H1 (cell line): ENCODE results near the gene DPF3. TPM values are rescaled to one million over a fixed set of nuclear protein-coding genes. Genes with fewer than 3 reads are reported as not detected.

Experiments
- CTCF ChIA-PET: fragments of 300-600 bp; sonication (Branson Sonifier 250); formaldehyde crosslinking; loops from one replicate; lab custom pipeline; 2021; ENCODE audit not compliant: partially characterized antibody; lab: Charles Lee
- POLR2A ChIA-PET: fragments of 300-600 bp; sonication (Branson Sonifier 250); formaldehyde crosslinking; loops from one replicate; lab custom pipeline; 2021; ENCODE audit warnings: inconsistent platforms; ENCODE audit not compliant: partially characterized antibody; lab: Charles Lee
- DNase-seq, 2 experiments: peaks; one replicate each; pipeline versions ENCODE4 v3.0.0 to v3.0.0-alpha.2; 2010 to 2022; ENCODE audit warnings: low spot score in 2 of 2, low read depth in 1 of 2, mixed read lengths in 1 of 2
- FAIRE-seq: peaks from 2 replicates; lab custom pipeline; 2011; peaks lifted over from hg19 to GRCh38; lab: Jason Lieb, UNC
- H2AFZ ChIP-seq: 2 replicates; pipeline ENCODE4 v1.8.1; 2012; ENCODE audit warnings: low read length, inconsistent platforms
- H2AK5ac ChIP-seq: 2 replicates; pipeline ENCODE4 v1.6.1; 2013; ENCODE audit warnings: low read depth, low read length
- H2BK120ac ChIP-seq: replicated peaks from 2 replicates; pipeline ENCODE3; 2013; ENCODE audit warnings: low read depth, low read length, inconsistent platforms
- H2BK12ac ChIP-seq: 2 replicates; pipeline ENCODE4 v1.6.1; 2013; ENCODE audit warnings: low read depth, low read length
- H2BK15ac ChIP-seq: 2 replicates; pipeline ENCODE4 v1.6.1; 2013; ENCODE audit warnings: low read length
- H2BK20ac ChIP-seq: 2 replicates; pipeline ENCODE4 v1.6.1; 2013; ENCODE audit warnings: low read length
- H2BK5ac ChIP-seq: 2 replicates; pipeline ENCODE4 v1.6.1; 2013; ENCODE audit warnings: low read depth, low read length
- H3K14ac ChIP-seq: 2 replicates; pipeline ENCODE4 v1.6.1; 2013; ENCODE audit warnings: inconsistent platforms; ENCODE audit not compliant: insufficient read length
- H3K18ac ChIP-seq: 2 replicates; pipeline ENCODE4 v1.6.1; 2013; ENCODE audit warnings: low read length; ENCODE audit errors: extremely low read depth
- H3K23ac ChIP-seq: 2 replicates; pipeline ENCODE4 v1.6.1; 2013; ENCODE audit warnings: inconsistent platforms; ENCODE audit not compliant: insufficient read length
- H3K23me2 ChIP-seq: 2 replicates; pipeline ENCODE4 v1.6.1; 2013; ENCODE audit warnings: low read depth, low read length
- H3K27ac ChIP-seq: 2 replicates; pipeline ENCODE4 v1.6.1; 2011; ENCODE audit warnings: low read depth, low read length, inconsistent platforms
- H3K27me3 ChIP-seq, 4 experiments: replicated peaks in 1 of 4; 1 replicate in 1 of 4; 2 replicates in 3 of 4; pipeline versions ENCODE4 v1.6.1 to v1.8.1; 2011 to 2013; ENCODE audit warnings: low read length in 3 of 4, mild to moderate bottlenecking in 3 of 4, inconsistent platforms in 2 of 4, mixed read lengths in 2 of 4, moderate library complexity in 1 of 4; ENCODE audit not compliant: control insufficient read depth in 3 of 4, insufficient read depth in 3 of 4; ENCODE audit errors: extremely low read depth in 1 of 4
- H3K36me3 ChIP-seq, 4 experiments: 2 replicates each; pipeline versions ENCODE4 v1.6.1 to v1.8.1; 2011 to 2013; ENCODE audit warnings: mild to moderate bottlenecking in 4 of 4, low read length in 3 of 4, moderate library complexity in 2 of 4, control low read depth in 1 of 4, inconsistent platforms in 1 of 4; ENCODE audit not compliant: insufficient read depth in 4 of 4, control insufficient read depth in 2 of 4
- H3K4ac ChIP-seq: replicated peaks from 2 replicates; pipeline ENCODE3; 2013; ENCODE audit warnings: low read length, low read depth, mixed read lengths, inconsistent platforms; ENCODE audit not compliant: insufficient read length
- H3K4me1 ChIP-seq, 4 experiments: replicated peaks in 1 of 4; 1 replicate in 1 of 4; 2 replicates in 3 of 4; pipeline versions ENCODE4 v1.6.1 to v1.8.1; 2011 to 2013; ENCODE audit warnings: low read length in 3 of 4, inconsistent platforms in 2 of 4, mixed read lengths in 1 of 4; ENCODE audit not compliant: insufficient read depth in 4 of 4, control insufficient read depth in 3 of 4
- H3K4me2 ChIP-seq, 2 experiments: 2 replicates each; pipeline versions ENCODE4 v1.6.1 to v1.8.1; 2011 to 2013; ENCODE audit warnings: low read depth in 2 of 2, low read length in 2 of 2, control low read depth in 1 of 2, inconsistent platforms in 1 of 2, mild to moderate bottlenecking in 1 of 2; ENCODE audit not compliant: insufficient read depth in 1 of 2
- H3K4me3 ChIP-seq, 4 experiments: fragments of 200-600, 300-600 bp in 1 of 4; sonication (generic), shearing (Covaris generic), sonication (Bioruptor Twin) in 1 of 4; 2 replicates each; pipeline versions ENCODE4 v1.5.1 to v1.8.1; 2011 to 2016; ENCODE audit warnings: low read length in 4 of 4, low read depth in 3 of 4, control low read depth in 2 of 4, inconsistent platforms in 2 of 4, mild to moderate bottlenecking in 2 of 4, mixed read lengths in 1 of 4, moderate library complexity in 1 of 4; ENCODE audit not compliant: insufficient read depth in 2 of 4; ENCODE audit errors: extremely low read depth in 1 of 4
- H3K56ac ChIP-seq: replicated peaks from 2 replicates; pipeline ENCODE3; 2013; ENCODE audit warnings: low read depth, mild to moderate bottlenecking, mixed read lengths, low read length, inconsistent platforms; ENCODE audit not compliant: insufficient read length
- H3K79me1 ChIP-seq: 2 replicates; pipeline ENCODE4 v1.6.1; 2013; ENCODE audit warnings: low read depth, low read length, control low read depth
- H3K79me2 ChIP-seq, 2 experiments: 2 replicates each; pipeline versions ENCODE4 v1.6.1 to v1.8.1; 2012 to 2013; ENCODE audit warnings: low read length in 2 of 2, mild to moderate bottlenecking in 2 of 2, inconsistent platforms in 1 of 2; ENCODE audit not compliant: insufficient read depth in 2 of 2, control insufficient read depth in 1 of 2
- H3K9ac ChIP-seq, 4 experiments: replicated peaks in 1 of 4; 1 replicate in 1 of 4; 2 replicates in 3 of 4; pipeline versions ENCODE4 v1.6.1 to v1.8.1; 2011 to 2013; ENCODE audit warnings: low read depth in 3 of 4, low read length in 3 of 4, control low read depth in 2 of 4, mild to moderate bottlenecking in 2 of 4, moderate library complexity in 2 of 4, inconsistent platforms in 1 of 4; ENCODE audit errors: extremely low read depth in 1 of 4
- H3K9me3 ChIP-seq, 2 experiments: 2 replicates each; pipeline versions ENCODE4 v1.6.1 to v1.8.1; 2012 to 2013; ENCODE audit warnings: mild to moderate bottlenecking in 2 of 2, moderate library complexity in 2 of 2, control low read depth in 1 of 2, inconsistent platforms in 1 of 2, low read depth in 1 of 2, low read length in 1 of 2, mixed read lengths in 1 of 2; ENCODE audit not compliant: insufficient read depth in 2 of 2
- H4K20me1 ChIP-seq, 2 experiments: replicated peaks in 1 of 2; 2 replicates each; pipeline versions ENCODE3 to v1.8.1; 2011 to 2013; ENCODE audit warnings: inconsistent platforms in 2 of 2, low read length in 2 of 2, mild to moderate bottlenecking in 1 of 2; ENCODE audit not compliant: insufficient read depth in 2 of 2, control insufficient read depth in 1 of 2
- H4K5ac ChIP-seq: 2 replicates; pipeline ENCODE4 v1.6.1; 2013; ENCODE audit warnings: low read length, low read depth, mixed read lengths, inconsistent platforms; ENCODE audit not compliant: insufficient read length
- H4K8ac ChIP-seq: 2 replicates; pipeline ENCODE4 v1.8.0; 2013; ENCODE audit warnings: mild to moderate bottlenecking, moderate library complexity, low read length, inconsistent platforms; ENCODE audit not compliant: insufficient read depth; ENCODE audit errors: extremely low read depth
- H4K91ac ChIP-seq: replicated peaks from 2 replicates; pipeline ENCODE3; 2013; ENCODE audit warnings: low read length, mixed read lengths, inconsistent platforms; ENCODE audit not compliant: insufficient read length
- ATF2 ChIP-seq: IDR thresholded peaks from 2 replicates; pipeline ENCODE4 v1.6.1; 2012; ENCODE audit warnings: low read length, inconsistent platforms
- BRCA1 ChIP-seq: IDR thresholded peaks from 2 replicates; pipeline ENCODE4 v1.6.1; 2012; ENCODE audit warnings: low read depth, low read length, improper control_type of control experiment
- EP300 ChIP-seq, 2 experiments: IDR thresholded peaks; 1 replicate in 1 of 2; 2 replicates in 1 of 2; pipeline ENCODE4 v1.6.1; 2011 to 2012; ENCODE audit warnings: low read depth in 2 of 2, low read length in 2 of 2, mild to moderate bottlenecking in 2 of 2, borderline replicate concordance in 1 of 2, inconsistent platforms in 1 of 2, moderate library complexity in 1 of 2
- RAD21 ChIP-seq, 2 experiments: IDR thresholded peaks in 1 of 2; conservative IDR thresholded peaks in 1 of 2; 2 replicates each; pipeline ENCODE4 v1.6.1; 2011; ENCODE audit warnings: low read depth in 2 of 2, low read length in 2 of 2, improper control_type of control experiment in 1 of 2, inconsistent platforms in 1 of 2, mild to moderate bottlenecking in 1 of 2, moderate library complexity in 1 of 2
- RBBP5 ChIP-seq: IDR thresholded peaks from 2 replicates; pipeline ENCODE4 v1.7.1; 2012; ENCODE audit warnings: low read depth, mild to moderate bottlenecking, inconsistent platforms, low read length, moderate library complexity, borderline replicate concordance
- RNF2 ChIP-seq: fragments of 200-900, 300-1000 bp; sonication (generic); IDR thresholded peaks from 2 replicates; pipeline ENCODE4 v1.7.1; 2016; ENCODE audit warnings: borderline replicate concordance, low read depth, mild to moderate bottlenecking, antibody characterized with exemption, low read length; ENCODE audit not compliant: poor library complexity, severe bottlenecking; ENCODE audit errors: missing control alignments
- RXRA ChIP-seq: IDR thresholded peaks from 2 replicates; pipeline ENCODE4 v1.6.1; 2011; ENCODE audit warnings: low read depth, mild to moderate bottlenecking, low read length, moderate library complexity; ENCODE audit not compliant: insufficient read depth
- SIRT6 ChIP-seq: IDR thresholded peaks from one replicate; pipeline ENCODE4 v1.7.1; 2012; ENCODE audit warnings: low read length, inconsistent platforms
- SRF ChIP-seq: IDR thresholded peaks from 2 replicates; pipeline ENCODE4 v1.6.1; 2011; ENCODE audit warnings: mild to moderate bottlenecking, low read depth, low read length, moderate library complexity
- TAF1 ChIP-seq: IDR thresholded peaks from 2 replicates; pipeline ENCODE4 v1.6.1; 2011; ENCODE audit warnings: mild to moderate bottlenecking, low read depth, low read length
- ZNF274 ChIP-seq: IDR thresholded peaks from 2 replicates; pipeline ENCODE4 v1.7.0; 2012; ENCODE audit warnings: low read length, borderline replicate concordance; ENCODE audit errors: extremely low read depth
- WGBS, 2 experiments: shearing (Covaris generic) in 1 of 2; methylation state at CpG; one replicate each; pipeline versions ENCODE4 v1.1.6 to v1.1.7; 2013 to 2015; ENCODE audit warnings: low lambda C conversion rate in 2 of 2, mixed read lengths in 2 of 2, inconsistent platforms in 1 of 2, low coverage in 1 of 2, missing lambda C conversion rate in 1 of 2; ENCODE audit not compliant: insufficient replicate concordance in 2 of 2, insufficient coverage in 1 of 2, insufficient read length in 1 of 2; ENCODE audit errors: extremely low coverage in 1 of 2, missing lambda C conversion rate in 1 of 2; 5-methylcytosine and 5-hydroxymethylcytosine counted together
- polyA plus RNA-seq, 7 experiments: library from polyadenylated mRNA; depleted of rRNA in 3 of 7; stranded (reverse) in 5 of 7; unstranded in 2 of 7; fragments of >200 nt in 5 of 7; fragments of 200-250 nt in 2 of 7; gene quantifications; 1 replicate in 5 of 7; 2 replicates in 1 of 7; 4 replicates in 1 of 7; pipeline versions ENCODE4 v1.2.1 to v1.2.3, GENCODE V29; 2011 to 2013; ENCODE audit warnings: missing spikeins in 2 of 7, mixed read lengths in 2 of 7
- total RNA-seq: library from RNA; stranded (reverse); fragmentation: NEBNext Ultra II Directional; extraction: Animal tissue kit (Norgen Biotek cat#: 25700); gene quantifications from 2 replicates; pipeline ENCODE4 v1.2.1, GENCODE V29; 2021

The DPF3 gene
- total and polyA plus RNA-seq, 2 of the 8 experiments (the other 6 are each of a cell fraction or from before 2014, with no cell fraction given): 0.19 TPM; not detected in 1

- no peak overlapping the region for H2BK20ac ChIP-seq
- H4K91ac ChIP-seq: no peak overlapping the region
- H2AFZ ChIP-seq: no peak overlapping the region
- no peak overlapping the region for H2BK12ac ChIP-seq
- no peaks in the 10 kb centered on the region for H3K36me3 ChIP-seq
- H3K23me2 ChIP-seq: no peaks in the 10 kb centered on the region; the same call in 1 of the 2 replicates
- H3K4me2 ChIP-seq: no peak overlapping the region
- no peak overlapping the region for H3K4me3 ChIP-seq
- WGBS, 2 experiments: 87% methylated on average over 8 of the region's 8 CpGs; no CpG with 5 or more reads in 1 of the 2 experiments
- CTCF ChIA-PET: interaction anchor here (0.7 to 2.9 kb wide), 3 partner anchors 70 to 118 kb away, joined by 3 to 8 read pairs (median 3); no protein-coding TSS in a partner anchor
- no peak overlapping the region for H4K8ac ChIP-seq
- H4K20me1 ChIP-seq: no peaks in the 10 kb centered on the region
- DNase-seq (peak in 1 of 2 experiments; percentile 27), FAIRE-seq (no peak)
- H3K79me2 ChIP-seq: no peaks in the 10 kb centered on the region
- H3K9me3 ChIP-seq: peaks cover 0 to 6% of the 10 kb centered on the region in 2 experiments; a peak in 1 of 4 replicates
- H4K5ac ChIP-seq: no peak overlapping the region
- peaks cover 3 to 8% (median 4%) of the 10 kb centered on the region in 4 experiments for H3K4me1 ChIP-seq
- no peak overlapping the region for H2BK5ac ChIP-seq
- H3K27ac ChIP-seq: no peak overlapping the region
- H3K79me1 ChIP-seq: no peaks in the 10 kb centered on the region
- no peak overlapping the region for H3K56ac ChIP-seq
- no peak overlapping the region for H3K23ac ChIP-seq
- POLR2A ChIA-PET: no interaction called here
- no peak overlapping the region for H2AK5ac ChIP-seq
- no peak overlapping the region for H3K14ac ChIP-seq
- no peak overlapping the region for H3K4ac ChIP-seq
- no peak overlapping the region for H3K9ac ChIP-seq
- H3K27me3 ChIP-seq: no peaks in the 10 kb centered on the region; a peak in 2 of 7 replicates
- H2BK15ac ChIP-seq: no peak overlapping the region
- H3K18ac ChIP-seq: no peak overlapping the region
- H2BK120ac ChIP-seq: no peak overlapping the region
- no peak for TF ChIP-seq SIRT6
- TF ChIP-seq ZNF274: no peak
- no peak for TF ChIP-seq RAD21 (IDR thresholded peaks at IDR 0.05 in 1 of 2, conservative IDR thresholded peaks at IDR 0.05 in 1 of 2; ENCODE audit: low read depth in 2 of 2, low read length in 2 of 2)
- TF ChIP-seq ATF2: no peak
- no peak for TF ChIP-seq BRCA1
- no peak for TF ChIP-seq RBBP5
- TF ChIP-seq EP300 (IDR thresholded peaks at IDR 0.05; ENCODE audit: borderline replicate concordance in 1 of 2, low read depth in 2 of 2, low read length in 2 of 2): no peak
- no peak for TF ChIP-seq RNF2
- no peak for TF ChIP-seq TAF1
- TF ChIP-seq RXRA: no peak
- TF ChIP-seq SRF: no peak
These were observed 274.8 kb downstream of the DPF3 start for GRCh38 chr14:72619111-72619571.
